Islet of Langerhans (tissue), 1 donor: Measurements from ENCODE around the gene SLC43A2.
"Not testable (repeated sequence)": the region's sequence is repeated elsewhere in the genome, so short reads cannot be mapped to it uniquely, and the experiment has no call there.

Source experiments
- FAIRE-seq: peaks from one replicate; lab custom pipeline; 2011; peaks lifted over from hg19 to GRCh38; lab: Jason Lieb, UNC

Gene SLC43A2

GRCh38 chr17:1627982-1628855 lies at the start of gene SLC43A2:
SLC43A2 (minus strand) TSS chr17:1628834; CDS start chr17:1627874, 960 bp downstream.
- FAIRE-seq, result no peak

GRCh38 chr17:1676401-1676800 lies 47.8 kb upstream of the SLC43A2 start:
- no peak for FAIRE-seq

GRCh38 chr17:1673041-1673785 lies 44.6 kb upstream of the SLC43A2 start:
- FAIRE-seq, result no peak

GRCh38 chr17:1663934-1664333 lies 35.3 kb upstream of the SLC43A2 start:
- FAIRE-seq, result not testable (repeated sequence)

GRCh38 chr17:1661045-1661444 lies 32.4 kb upstream of the SLC43A2 start:
- no peak for FAIRE-seq

GRCh38 chr17:1658100-1658499 lies 29.5 kb upstream of the SLC43A2 start:
- no peak for FAIRE-seq

- no peak for FAIRE-seq
Measured at GRCh38 chr17:1653735-1654134, 25.1 kb upstream of the SLC43A2 start.

- not testable (repeated sequence) for FAIRE-seq
Measured at GRCh38 chr17:1652794-1653193, 24.2 kb upstream of the SLC43A2 start.

GRCh38 chr17:1651559-1651844 lies 22.9 kb upstream of the SLC43A2 start:
- no peak for FAIRE-seq

GRCh38 chr17:1650731-1651558 lies 22.3 kb upstream of the SLC43A2 start:
- no peak for FAIRE-seq

- FAIRE-seq, result no peak
Measured at GRCh38 chr17:1649844-1650501, 21.3 kb upstream of the SLC43A2 start, which contains the start of gene RILP. RILP (minus strand) TSS chr17:1649866; CDS start chr17:1649804, 62 bp downstream.

GRCh38 chr17:1648963-1649843 lies 20.6 kb upstream of the SLC43A2 start:
- no peak for FAIRE-seq

GRCh38 chr17:1648173-1648962 lies 19.7 kb upstream of the SLC43A2 start:
- FAIRE-seq, result no peak

GRCh38 chr17:1647802-1648171 lies 19.2 kb upstream of the SLC43A2 start:
- FAIRE-seq, result no peak

GRCh38 chr17:1646199-1646875 lies 17.7 kb upstream of the SLC43A2 start:
- no peak for FAIRE-seq

GRCh38 chr17:1645207-1646171 lies 16.9 kb upstream of the SLC43A2 start, which contains the start of gene SCARF1:
SCARF1 (minus strand) TSS chr17:1645732; CDS start chr17:1645697, 35 bp downstream.
- no peak for FAIRE-seq

- FAIRE-seq, result no peak
Measured at GRCh38 chr17:1644493-1645206, 16.0 kb upstream of the SLC43A2 start.
